Measurements from ENCODE around the gene ANKFY1.

- TF ChIP-seq CTCF (conservative IDR thresholded peaks at IDR 0.05; ENCODE audit: low read depth, low read length), result no peak
- TF ChIP-seq EZH2 (IDR thresholded peaks at IDR 0.05; ENCODE audit: borderline replicate concordance, low read depth, low read length, poor library complexity, severe bottlenecking), result no peak
Measured at GRCh38 chr17:4301066-4301465, 37.3 kb upstream of the ANKFY1 start.

All from A673 (cell line).